Activated naive CD8-positive, alpha-beta T cell treated with anti-CD3 and anti-CD28 coated beads, Interleukin-2, amount 10 ng/mL, durations not matched to agents 7 days and 5 days (primary cell): ENCODE measurements around the gene C6orf15. TPM values are rescaled to one million over a fixed set of nuclear protein-coding genes. Genes with fewer than 3 reads are reported as not detected.
"Not testable (repeated sequence)": the region's sequence is repeated elsewhere in the genome, so short reads cannot be mapped to it uniquely, and the experiment has no call there.

Source experiments
- ATAC-seq: fragments of 150-1000 bp; cut with Tn5 transposase; one replicate; pipeline ENCODE4 v1.10.0; 2021; ENCODE audit warnings: low read depth, moderate library complexity
- POLR2A ChIA-PET: fragments of 350-600 bp; sonication (Branson Sonifier 250); formaldehyde crosslinking; loops from one replicate; lab custom pipeline; 2021; ENCODE audit warnings: antibody characterized with exemption; lab: Charles Lee
- DNase-seq: peaks from one replicate; pipeline ENCODE4 v3.0.0; 2021
- H3K27ac Mint-ChIP-seq: one replicate; pipeline ENCODE4 v1.8.0; 2022; ENCODE audit warnings: mild to moderate bottlenecking, mixed read lengths
- H3K27me3 Mint-ChIP-seq: one replicate; pipeline ENCODE4 v1.8.0; 2022; ENCODE audit warnings: mild to moderate bottlenecking, moderate library complexity, mixed read lengths
- H3K36me3 Mint-ChIP-seq: one replicate; pipeline ENCODE4 v1.8.0; 2021; ENCODE audit warnings: mild to moderate bottlenecking, mixed read lengths
- H3K4me1 Mint-ChIP-seq: one replicate; pipeline ENCODE4 v1.8.0; 2021; ENCODE audit warnings: mixed read lengths
- H3K4me3 Mint-ChIP-seq: one replicate; pipeline ENCODE4 v1.8.0; 2022; ENCODE audit warnings: mild to moderate bottlenecking, moderate library complexity, mixed read lengths
- H3K9me3 Mint-ChIP-seq: one replicate; pipeline ENCODE4 v1.8.0; 2021; ENCODE audit warnings: mixed read lengths
- total RNA-seq, 2 experiments: library from RNA; stranded (reverse); gene quantifications; one replicate each; pipeline ENCODE4 v1.2.3, GENCODE V29; 2021

Gene C6orf15
- total RNA-seq, 2 experiments from 2014 or later, result not detected

DNA sequence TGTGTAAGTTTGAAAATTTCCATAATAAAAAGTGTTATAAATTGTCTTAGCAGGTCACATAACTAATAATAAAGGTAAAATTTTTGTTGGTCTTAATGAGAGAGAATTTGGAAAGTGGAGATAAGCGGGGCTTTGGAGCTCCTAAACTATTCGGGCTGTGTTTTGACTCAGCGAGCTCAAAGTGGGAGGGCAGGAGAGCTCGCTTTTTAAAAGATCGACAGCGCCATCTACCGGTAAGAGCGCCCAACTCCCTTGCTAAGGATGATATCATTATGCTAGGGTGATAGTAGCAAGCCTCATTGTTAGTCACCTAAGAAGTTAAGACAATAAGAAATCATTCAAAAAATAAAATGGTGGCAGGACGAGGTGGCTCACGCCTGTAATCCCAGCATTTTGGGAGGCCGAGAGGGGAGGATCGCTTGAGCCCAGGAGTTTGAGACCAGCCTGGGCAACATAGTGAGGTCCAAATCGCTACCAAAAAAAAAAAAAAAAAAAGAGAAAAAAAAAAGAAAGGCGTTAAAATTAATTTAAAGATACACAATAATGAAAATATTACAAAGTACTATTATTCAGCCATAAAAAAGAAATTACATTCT is 24.8 kb downstream of the C6orf15 start:
- Mint-ChIP-seq H3K27ac (no peak overlapping the region), H3K27me3 (peaks cover 8% of the 10 kb centered on the region), H3K4me1 (peaks cover 8% of the 10 kb centered on the region), H3K9me3 (no peaks in the 10 kb centered on the region), H3K4me3 (no peak overlapping the region), H3K36me3 (no peaks in the 10 kb centered on the region)
- peak; percentile 98 for ATAC-seq
- DNase-seq, result peak; percentile 77
- POLR2A ChIA-PET, result interaction anchor here (1.0 kb wide), 1 partner anchor 357 kb away, joined by 6 read pairs; no protein-coding TSS in a partner anchor

GRCh38 chr6:31086788-31087440 is 25.5 kb downstream of the C6orf15 start:
- no peak for DNase-seq
- peaks cover 8% of the 10 kb centered on the region for H3K4me1 Mint-ChIP-seq
- POLR2A ChIA-PET, result interaction anchor here (1.0 kb wide), 1 partner anchor 356 kb away, joined by 6 read pairs; no protein-coding TSS in a partner anchor
- H3K27ac Mint-ChIP-seq, result no peak overlapping the region
- no peak overlapping the region for H3K4me3 Mint-ChIP-seq
- H3K27me3 Mint-ChIP-seq, result peaks cover 8% of the 10 kb centered on the region
- no peaks in the 10 kb centered on the region for H3K9me3 Mint-ChIP-seq
- ATAC-seq, result no peak
- no peaks in the 10 kb centered on the region for H3K36me3 Mint-ChIP-seq

DNA sequence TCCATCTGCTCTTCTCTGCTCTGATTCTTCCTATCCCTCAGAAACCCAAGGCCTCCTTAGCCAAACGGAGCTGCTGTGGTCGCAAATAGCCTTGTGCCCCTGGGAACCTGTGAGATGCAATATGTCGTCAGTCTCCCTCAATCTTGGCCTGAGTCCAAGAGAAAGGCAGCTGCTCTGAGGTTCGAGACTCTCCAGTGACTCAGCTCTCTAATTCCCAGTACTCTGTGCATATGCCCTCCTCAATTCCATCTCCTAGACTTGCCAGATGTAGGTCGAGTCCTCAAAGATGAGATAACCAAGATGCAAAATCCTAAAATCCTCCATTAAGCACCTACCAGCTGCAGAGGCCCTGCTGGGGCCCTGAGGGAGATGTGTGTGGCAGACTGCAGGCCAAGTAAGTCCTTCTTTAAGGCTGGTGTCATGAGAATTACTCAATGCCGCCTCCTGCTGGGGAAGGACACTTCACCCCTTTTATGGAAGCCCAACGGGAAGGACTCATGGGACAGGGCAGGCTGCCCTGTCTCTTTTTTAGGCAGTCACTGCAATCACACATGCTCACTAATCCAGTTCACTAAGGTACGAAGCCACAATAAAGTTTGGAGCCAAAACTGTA is 28.5 kb downstream of the C6orf15 start:
- peaks cover 11% of the 10 kb centered on the region for H3K4me1 Mint-ChIP-seq
- H3K27me3 Mint-ChIP-seq, result peaks cover 16% of the 10 kb centered on the region
- no peaks in the 10 kb centered on the region for H3K36me3 Mint-ChIP-seq
- no peak overlapping the region for H3K27ac Mint-ChIP-seq
- no peaks in the 10 kb centered on the region for H3K9me3 Mint-ChIP-seq
- ATAC-seq (no peak), DNase-seq (peak; percentile 38)
- H3K4me3 Mint-ChIP-seq, result no peak overlapping the region
- POLR2A ChIA-PET, result interaction anchor here (0.7 kb wide), 1 partner anchor 200 kb away, joined by 3 read pairs; no protein-coding TSS in a partner anchor

- Mint-ChIP-seq H3K9me3 (no peaks in the 10 kb centered on the region), H3K4me3 (no peak overlapping the region), H3K27ac (no peak overlapping the region), H3K4me1 (peaks cover 8% of the 10 kb centered on the region), H3K36me3 (no peaks in the 10 kb centered on the region), H3K27me3 (peaks cover 16% of the 10 kb centered on the region)
- ATAC-seq (no peak), DNase-seq (no peak)
- POLR2A ChIA-PET, result no interaction called here
Observed at GRCh38 chr6:31081872-31082271, 30.5 kb downstream of the C6orf15 start.

DNA sequence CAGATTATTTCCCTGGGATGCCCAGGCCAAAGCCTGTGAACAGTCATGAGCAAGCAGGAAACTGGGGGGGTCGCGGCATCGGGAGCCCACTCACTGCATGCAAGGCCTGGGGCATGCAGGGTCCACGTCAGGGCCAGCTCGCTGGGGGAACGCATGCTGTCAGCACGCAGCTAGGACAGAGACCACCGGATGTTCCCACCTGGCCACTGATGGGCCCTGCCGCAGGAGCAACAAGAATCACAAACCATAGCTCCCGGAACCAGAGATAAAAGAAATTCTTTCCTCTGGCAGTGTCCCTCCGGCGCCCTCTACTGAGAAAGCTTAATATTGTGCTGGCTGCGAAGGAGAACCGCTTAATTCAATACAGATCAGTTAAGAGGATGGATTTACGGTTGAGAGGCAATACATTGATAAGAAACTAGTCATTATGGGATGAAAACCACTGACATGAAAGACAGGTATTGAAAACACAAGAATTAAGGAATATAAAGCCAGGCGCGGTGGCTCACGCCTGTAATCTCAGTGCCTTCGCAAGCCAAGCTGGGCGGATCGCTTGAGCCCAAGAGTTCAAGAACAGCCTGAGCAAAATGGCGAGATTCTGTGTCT is 32.6 kb downstream of the C6orf15 start:
- DNase-seq, result peak; percentile 66
- H3K9me3 Mint-ChIP-seq, result no peaks in the 10 kb centered on the region
- H3K36me3 Mint-ChIP-seq, result no peaks in the 10 kb centered on the region
- H3K4me3 Mint-ChIP-seq, result peak overlapping the region; percentile 44
- POLR2A ChIA-PET, result interaction anchor here (0.6 to 1.9 kb wide), 3 partner anchors 15 to 316 kb away, joined by 3 to 13 read pairs (median 8); partner anchors contain the start of gene VARS2
- peak; percentile 85 for ATAC-seq
- H3K27ac Mint-ChIP-seq, result no peak overlapping the region
- H3K27me3 Mint-ChIP-seq, result peaks cover 12% of the 10 kb centered on the region
- H3K4me1 Mint-ChIP-seq, result peaks cover 5% of the 10 kb centered on the region

GRCh38 chr6:31076611-31077010 is 35.8 kb downstream of the C6orf15 start:
- no peaks in the 10 kb centered on the region for H3K36me3 Mint-ChIP-seq
- no peak for DNase-seq
- H3K9me3 Mint-ChIP-seq, result no peaks in the 10 kb centered on the region
- POLR2A ChIA-PET, result no interaction called here
- H3K27ac Mint-ChIP-seq, result no peak overlapping the region
- peaks cover 3% of the 10 kb centered on the region for H3K4me1 Mint-ChIP-seq
- ATAC-seq, result no peak
- H3K27me3 Mint-ChIP-seq, result peaks cover 8% of the 10 kb centered on the region
- H3K4me3 Mint-ChIP-seq, result no peak overlapping the region

- no peak for ATAC-seq
- H3K27me3 Mint-ChIP-seq, result peaks cover 2% of the 10 kb centered on the region
- DNase-seq, result no peak
- no peak overlapping the region for H3K4me3 Mint-ChIP-seq
- no peaks in the 10 kb centered on the region for H3K36me3 Mint-ChIP-seq
- H3K4me1 Mint-ChIP-seq, result peaks cover 3% of the 10 kb centered on the region
- POLR2A ChIA-PET, result no interaction called here
- H3K27ac Mint-ChIP-seq, result no peak overlapping the region
- H3K9me3 Mint-ChIP-seq, result no peaks in the 10 kb centered on the region
Observed at GRCh38 chr6:31075528-31075927, 36.8 kb downstream of the C6orf15 start.

GRCh38 chr6:31074401-31074800 is 38.0 kb downstream of the C6orf15 start:
- Mint-ChIP-seq H3K4me1 (peaks cover 2% of the 10 kb centered on the region), H3K4me3 (no peak overlapping the region), H3K27ac (no peak overlapping the region), H3K9me3 (no peaks in the 10 kb centered on the region), H3K27me3 (no peaks in the 10 kb centered on the region), H3K36me3 (no peaks in the 10 kb centered on the region)
- POLR2A ChIA-PET, result no interaction called here
- DNase-seq, result no peak
- ATAC-seq, result no peak

DNA sequence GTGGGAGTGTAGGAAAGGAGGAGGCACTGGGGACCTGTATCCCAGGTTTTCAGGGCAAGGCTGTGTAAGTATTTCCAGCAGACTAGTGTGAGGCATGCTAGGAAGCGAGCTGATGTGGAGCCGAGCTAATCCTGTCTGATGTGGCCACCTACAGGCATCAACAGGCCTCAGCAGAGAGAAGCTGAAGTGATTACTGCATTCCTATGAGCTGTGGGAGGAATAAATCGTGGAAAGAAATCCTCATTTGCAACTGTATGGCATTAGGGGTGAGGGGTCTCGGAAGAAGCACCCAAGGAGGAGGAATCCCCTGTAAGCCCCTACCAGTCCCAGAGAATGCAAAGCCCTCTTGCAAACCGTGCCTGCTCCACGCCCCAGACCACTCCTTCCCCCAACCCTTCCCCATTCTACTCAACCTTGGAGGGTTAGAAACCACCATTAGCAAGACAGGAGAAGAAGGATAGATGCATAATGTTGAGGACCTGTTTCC is 41.6 kb downstream of the C6orf15 start:
- Mint-ChIP-seq H3K27ac (no peak overlapping the region), H3K27me3 (no peaks in the 10 kb centered on the region), H3K4me3 (no peak overlapping the region), H3K9me3 (no peaks in the 10 kb centered on the region), H3K4me1 (no peaks in the 10 kb centered on the region), H3K36me3 (no peaks in the 10 kb centered on the region)
- DNase-seq (no peak), ATAC-seq (peak; percentile 37)
- POLR2A ChIA-PET, result no interaction called here

DNA sequence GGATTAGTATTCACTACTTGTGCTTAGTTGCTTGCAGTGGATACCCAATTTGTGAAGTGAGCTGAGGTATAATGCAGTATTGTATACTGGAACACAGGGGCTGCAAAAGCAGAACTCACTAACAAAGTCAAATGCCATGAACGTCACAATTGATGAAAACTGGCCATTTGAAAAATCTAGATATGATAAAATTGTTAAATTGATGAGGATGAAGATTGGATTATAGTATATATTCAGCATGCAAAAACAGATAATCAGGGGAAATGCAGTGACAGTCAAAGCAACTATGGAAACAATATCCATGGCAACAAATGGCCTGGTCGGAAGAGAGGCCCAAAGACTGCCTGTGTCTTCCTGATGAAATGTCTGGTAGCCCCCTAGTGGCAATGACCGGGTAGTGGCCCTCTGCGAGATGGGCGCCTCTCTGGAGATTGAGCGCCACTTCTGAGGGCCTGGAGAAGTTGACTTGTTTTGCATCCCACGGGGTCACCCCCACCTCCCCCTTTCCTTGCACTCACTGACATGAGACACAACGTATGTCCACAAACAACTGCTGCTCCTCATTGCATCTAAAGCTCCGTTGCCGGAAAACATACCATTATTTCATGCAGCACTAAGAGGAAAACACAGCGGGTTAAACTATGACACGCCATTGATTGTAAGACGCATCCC is 43.6 kb downstream of the C6orf15 start:
- H3K4me1 Mint-ChIP-seq, result no peaks in the 10 kb centered on the region
- no peak overlapping the region for H3K27ac Mint-ChIP-seq
- no peaks in the 10 kb centered on the region for H3K9me3 Mint-ChIP-seq
- no peaks in the 10 kb centered on the region for H3K27me3 Mint-ChIP-seq
- no peaks in the 10 kb centered on the region for H3K36me3 Mint-ChIP-seq
- POLR2A ChIA-PET, result no interaction called here
- peak; percentile 76 for DNase-seq
- no peak overlapping the region for H3K4me3 Mint-ChIP-seq
- peak; percentile 92 for ATAC-seq

DNA sequence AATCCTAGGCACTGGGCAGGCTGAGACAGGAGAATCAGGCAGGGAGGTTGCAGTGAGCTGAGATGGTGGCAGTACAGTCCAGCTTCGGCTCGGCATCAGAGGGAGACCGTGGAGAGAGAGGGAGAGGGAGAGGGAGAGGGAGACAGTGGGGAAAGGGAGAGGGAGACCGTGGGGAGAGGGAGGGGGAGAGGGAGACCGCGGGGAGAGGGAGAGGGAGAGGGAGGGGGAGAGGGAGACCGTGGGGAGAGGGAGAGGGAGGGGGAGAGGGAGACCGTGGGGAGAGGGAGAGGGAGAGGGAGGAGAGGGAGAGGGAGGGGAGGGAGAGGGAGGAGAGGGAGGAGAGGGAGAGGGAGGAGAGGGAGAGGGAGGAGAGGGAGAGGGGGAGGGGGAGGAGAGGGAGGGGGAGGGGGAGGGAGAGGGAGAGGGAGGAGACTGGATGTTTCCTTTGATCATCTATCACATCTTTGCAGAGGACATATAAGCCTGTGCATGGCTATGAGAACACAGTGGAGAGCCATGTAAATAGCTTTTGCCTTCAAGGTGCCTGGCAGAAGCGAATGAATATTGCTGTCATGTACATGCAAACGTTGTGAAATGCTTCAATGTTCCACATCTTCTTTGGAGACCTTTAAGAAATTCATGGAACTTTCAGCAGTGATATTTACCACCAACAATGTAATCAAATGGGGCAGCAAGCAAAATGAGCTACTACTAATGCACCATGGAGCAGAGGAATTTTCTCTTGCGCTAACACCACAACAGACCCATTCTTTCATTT is 44.3 kb downstream of the C6orf15 start:
- H3K9me3 Mint-ChIP-seq, H3K27ac Mint-ChIP-seq, POLR2A ChIA-PET, H3K4me3 Mint-ChIP-seq, ATAC-seq, H3K36me3 Mint-ChIP-seq, H3K27me3 Mint-ChIP-seq, H3K4me1 Mint-ChIP-seq, DNase-seq: not testable (repeated sequence)

- H3K4me3 Mint-ChIP-seq, DNase-seq, H3K9me3 Mint-ChIP-seq, H3K36me3 Mint-ChIP-seq, POLR2A ChIA-PET, H3K27ac Mint-ChIP-seq, H3K4me1 Mint-ChIP-seq, ATAC-seq, H3K27me3 Mint-ChIP-seq: not testable (repeated sequence)
Observed at GRCh38 chr6:31067028-31067427, 45.3 kb downstream of the C6orf15 start.
